HG02852 (cell line): ENCODE results near the gene FSCN2.
"Not testable (repeated sequence)": the region's sequence is repeated elsewhere in the genome, so short reads cannot be mapped to it uniquely, and the experiment has no call there.

Source experiments
- ATAC-seq: cut with Tn5 transposase; IDR thresholded peaks from one replicate; pipeline ENCODE4 v1.9.1; 2021; ENCODE audit warnings: mild to moderate bottlenecking, moderate library complexity; ENCODE audit not compliant: unreplicated experiment

FSCN2 gene

DNA sequence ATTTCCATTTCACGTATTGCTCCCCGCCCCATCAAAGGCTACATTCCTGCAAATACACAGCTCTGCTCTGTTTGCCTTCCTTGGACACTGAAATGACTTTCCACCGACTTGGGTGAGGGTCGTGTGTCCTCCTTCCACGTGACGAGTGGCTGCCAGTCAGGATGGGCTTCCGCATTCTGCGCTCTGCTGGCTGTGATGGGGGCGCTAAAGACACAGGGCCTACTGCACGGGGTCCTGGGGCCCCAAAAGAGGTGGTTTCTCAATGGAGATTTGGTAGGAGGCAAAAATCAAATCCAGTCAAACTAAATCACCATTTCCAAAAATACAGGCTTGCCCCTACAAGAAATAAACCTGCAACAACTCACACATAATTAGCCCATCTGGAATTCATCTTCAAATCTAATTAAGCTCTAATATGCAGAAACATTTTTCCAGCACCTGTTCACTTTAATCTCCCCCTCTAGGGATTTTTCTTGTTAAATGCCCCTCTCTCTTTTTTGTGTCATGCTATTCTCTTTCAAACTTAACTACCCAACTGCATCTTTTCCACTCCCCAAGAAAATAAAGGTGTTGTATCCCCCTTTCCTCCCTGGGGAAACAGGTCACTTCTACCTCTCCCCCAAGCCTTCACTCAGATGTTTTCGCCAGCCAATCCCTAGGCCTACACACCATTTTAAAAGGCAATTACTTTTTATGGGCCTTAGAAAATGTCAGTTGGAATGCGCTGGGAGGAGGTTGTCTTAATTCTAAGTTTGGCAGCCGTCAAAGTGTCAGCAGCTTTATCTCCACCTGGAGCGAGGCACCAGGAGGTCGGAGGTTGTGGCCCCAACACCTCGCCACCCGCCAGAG lies 45.8 kb downstream of the FSCN2 start:
- ATAC-seq, result no peak

DNA sequence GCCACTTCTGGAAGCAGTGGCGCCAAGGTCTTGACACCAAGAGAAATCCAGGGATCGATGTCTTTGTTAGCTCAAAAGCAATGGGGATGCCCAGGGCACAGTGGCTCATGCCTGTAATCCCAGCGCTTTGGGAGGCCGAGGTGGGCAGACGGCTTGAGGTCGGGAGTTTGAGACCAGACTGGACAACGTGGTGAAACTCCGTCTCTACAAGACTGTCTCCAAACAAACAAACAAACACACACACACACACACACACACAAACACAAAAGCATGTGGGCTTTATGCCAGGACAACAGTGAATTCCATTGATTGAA lies 46.4 kb downstream of the FSCN2 start:
- no peak for ATAC-seq

DNA sequence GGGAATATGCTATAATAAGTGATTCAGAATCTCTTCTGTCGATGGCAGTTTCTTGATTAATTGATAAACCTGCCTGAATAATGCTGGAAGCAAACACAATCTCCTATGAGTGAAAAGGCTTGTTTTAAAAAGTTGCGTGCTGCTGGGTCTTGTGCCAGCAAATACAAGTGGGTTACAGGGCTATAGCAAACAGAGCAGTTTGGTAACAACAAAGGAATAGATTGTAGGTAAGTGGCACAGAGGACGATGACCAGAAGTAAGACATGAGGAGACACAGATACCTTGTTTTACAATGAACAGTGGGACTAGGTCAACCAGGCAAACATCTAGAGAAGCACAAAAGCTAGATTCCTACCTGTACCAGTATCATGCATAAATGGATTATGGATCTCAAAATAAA lies 47.7 kb downstream of the FSCN2 start:
- no peak for ATAC-seq

DNA sequence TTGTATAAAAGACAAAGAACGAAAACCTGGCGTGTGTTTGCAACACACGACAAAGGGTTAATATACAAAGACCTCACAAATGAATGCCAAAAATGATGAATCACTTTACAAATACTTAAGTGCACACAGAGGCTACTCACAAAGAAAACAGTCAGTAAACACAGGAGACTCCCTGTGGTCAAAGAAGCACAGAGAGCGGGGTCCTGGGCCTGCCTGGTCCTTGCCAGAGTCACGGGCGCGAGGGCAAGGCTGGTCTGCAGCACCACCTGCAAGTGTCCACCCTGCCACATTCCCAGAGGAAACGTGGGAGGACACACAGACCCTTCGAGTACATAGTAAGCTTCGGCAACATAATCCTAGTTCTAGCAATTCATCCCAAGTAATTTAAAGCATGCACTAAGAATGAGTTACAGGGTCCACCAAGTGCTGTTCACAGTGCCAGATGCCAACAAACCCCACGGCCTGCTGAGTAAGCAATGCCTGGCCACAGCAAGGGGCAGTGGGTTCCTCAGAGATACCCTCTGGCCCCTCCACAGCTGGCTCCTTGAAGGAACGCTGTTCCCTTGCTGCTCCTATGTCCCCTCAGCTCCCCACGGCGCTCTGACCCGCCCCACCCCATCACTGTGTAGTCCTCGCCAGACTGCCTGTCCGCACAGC lies 48.6 kb downstream of the FSCN2 start:
- no peak for ATAC-seq

DNA sequence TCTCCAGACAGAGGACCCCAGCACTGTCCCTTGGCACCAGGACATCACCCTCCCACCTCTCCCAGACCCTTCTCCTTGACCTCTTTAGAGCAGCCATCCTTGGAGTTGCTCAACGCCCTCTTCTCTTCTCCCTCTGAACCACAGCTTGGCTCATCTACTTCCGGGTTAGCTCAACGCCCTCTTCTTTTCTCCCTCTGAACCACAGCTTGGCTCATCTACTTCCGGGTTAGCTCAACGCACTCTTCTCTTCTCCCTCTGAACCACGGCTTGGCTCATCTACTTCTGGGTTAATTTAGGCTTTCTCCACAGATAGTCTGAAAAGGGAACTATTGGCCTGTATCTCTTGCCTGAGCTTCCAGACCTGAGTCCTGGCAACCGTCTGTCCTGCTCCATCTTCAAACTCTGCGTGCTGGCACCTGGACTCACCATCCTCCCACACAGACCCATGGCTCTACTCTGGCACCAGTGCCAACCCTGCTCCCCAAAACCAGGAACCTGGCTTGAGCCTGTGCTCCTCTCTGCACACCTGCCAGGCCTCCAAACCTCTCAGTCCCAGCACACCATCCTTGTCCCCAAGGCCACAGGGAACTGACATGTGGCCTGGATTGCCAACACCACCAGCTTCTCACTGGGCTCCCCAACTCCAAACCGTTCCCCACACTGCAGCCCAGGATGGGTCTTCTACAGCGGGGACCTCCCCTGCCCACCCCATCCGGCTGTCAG lies 49.3 kb downstream of the FSCN2 start:
- no peak for ATAC-seq

DNA sequence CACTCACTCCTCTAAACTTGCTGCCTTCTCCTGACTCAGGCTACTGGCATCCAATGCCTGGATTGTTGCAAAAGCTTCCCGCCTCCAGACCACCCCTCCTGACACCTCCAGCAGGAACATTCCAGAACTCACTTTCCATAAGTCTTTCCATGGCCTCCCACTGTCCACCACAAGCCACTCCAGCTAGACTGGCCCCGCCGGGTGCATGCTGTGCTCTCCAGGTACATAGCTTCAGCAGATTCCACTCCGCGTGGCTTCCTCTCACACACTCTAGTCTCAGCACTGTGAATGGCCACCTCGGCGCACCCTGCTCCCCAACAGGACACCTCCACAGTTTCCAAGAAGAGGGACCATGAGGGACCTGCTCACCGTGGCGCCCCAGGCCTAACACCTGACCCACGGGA lies 49.9 kb downstream of the FSCN2 start:
- no peak for ATAC-seq

DNA sequence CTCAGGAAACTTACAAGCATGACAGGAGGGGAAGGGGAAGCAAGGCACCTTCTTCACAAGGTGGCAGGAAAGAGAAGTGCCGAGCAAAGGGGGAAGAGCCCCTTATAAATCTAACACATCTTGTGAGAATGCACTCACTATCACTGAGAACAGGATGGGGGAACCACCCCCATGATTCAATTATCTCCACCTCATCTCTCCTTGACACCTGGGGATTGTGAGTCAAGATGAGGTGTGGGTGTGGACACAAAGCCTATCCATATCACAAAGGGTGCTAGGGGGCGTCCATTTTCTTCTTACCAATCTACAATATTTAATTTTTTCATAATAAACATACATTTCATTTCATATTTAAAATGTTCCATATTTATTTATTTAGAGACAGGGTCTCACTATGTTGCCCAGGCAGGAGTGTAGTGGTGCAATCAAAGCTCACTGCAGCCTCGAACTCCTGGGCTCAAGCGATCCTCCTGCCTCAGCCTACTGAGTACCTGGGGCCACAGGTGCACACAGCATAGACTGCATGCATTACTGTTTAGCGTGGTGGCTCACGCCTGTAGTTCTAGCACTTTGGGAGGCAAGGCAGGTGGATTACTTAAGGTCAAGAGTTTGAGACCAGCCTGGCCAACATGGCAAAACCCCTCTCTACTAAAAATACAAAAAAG lies 50.5 kb downstream of the FSCN2 start:
- no peak for ATAC-seq

DNA sequence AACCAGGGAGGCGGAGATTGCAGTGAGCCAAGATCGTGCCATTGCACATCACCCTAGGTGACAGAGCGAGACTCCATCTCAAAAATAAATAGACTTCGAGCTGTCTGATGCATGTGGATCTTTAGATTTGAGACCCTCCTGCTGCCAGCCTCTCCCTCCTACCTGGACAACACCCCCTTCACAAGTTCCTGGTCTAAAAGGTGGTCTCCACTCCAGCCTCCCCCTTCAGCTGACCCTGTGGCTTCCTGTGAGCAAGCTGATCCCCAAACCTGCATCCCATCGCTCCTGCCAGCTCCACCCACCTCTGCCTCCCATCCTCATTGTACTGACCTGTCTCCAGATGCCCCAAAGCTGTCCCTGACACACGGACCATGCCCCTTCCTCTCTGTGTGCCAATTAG lies 51.1 kb downstream of the FSCN2 start:
- no peak for ATAC-seq

DNA sequence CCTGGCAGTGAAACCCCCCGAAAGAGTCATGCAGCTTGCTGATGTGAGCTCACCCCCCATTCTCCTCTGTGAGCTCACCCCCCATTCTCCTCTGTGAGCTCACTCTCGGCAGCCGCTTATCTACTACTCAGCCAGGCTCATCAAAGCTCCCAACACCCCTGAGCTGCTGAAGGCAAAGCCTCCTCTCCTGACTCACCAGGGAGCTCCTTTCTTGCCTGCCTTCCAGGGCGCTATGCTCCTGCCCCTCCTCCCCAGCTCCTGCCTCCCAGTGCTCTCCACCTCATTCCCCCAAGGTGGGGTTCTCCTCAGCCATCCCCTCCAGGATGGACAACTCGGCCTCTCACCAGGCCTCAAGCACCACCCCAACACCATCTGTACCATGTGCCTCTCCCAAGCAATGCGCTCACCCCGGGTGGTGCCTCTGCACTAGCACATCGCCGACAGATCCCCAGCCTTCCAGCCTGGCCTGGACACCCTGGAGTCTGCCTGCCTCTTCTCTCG lies 51.7 kb downstream of the FSCN2 start:
- no peak for ATAC-seq

DNA sequence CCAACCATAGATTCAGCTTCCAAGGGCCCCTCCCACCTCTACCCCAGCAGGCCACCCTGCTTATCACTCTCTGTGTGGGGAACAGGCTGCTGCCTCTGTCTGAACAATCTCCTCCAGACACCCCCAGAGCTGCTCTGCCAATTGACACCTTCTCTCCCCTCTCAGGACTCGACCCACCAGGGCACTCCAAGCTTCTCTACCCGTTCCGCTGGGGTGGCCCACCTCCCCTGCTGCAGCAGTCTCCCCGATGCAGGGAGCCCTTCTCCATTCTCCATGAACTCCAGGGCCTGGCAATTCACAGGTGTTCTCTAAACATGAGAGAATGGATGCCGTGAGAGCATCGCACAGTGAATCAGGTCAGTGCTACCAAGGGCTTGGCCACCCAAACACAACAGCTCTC lies 52.3 kb downstream of the FSCN2 start:
- ATAC-seq, result no peak

DNA sequence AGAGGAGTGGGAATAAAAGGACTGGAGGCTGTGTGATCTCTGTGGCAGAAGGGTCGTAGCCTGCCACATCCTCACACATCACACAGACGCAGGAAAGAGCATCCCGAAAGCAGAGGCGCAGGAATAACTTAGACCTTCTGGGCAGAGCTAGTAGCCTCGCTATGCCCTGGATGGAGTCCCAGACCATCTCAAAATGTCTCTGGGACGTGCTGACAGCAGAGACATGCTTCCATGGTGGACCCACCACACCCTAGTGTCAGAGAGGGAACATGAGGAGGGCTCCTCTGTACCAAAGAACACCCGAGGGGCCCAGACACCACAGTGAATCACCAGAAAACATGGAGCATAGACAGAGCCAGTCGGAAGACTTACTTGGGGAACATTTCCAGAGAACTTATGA lies 53.6 kb downstream of the FSCN2 start:
- ATAC-seq, result no peak

DNA sequence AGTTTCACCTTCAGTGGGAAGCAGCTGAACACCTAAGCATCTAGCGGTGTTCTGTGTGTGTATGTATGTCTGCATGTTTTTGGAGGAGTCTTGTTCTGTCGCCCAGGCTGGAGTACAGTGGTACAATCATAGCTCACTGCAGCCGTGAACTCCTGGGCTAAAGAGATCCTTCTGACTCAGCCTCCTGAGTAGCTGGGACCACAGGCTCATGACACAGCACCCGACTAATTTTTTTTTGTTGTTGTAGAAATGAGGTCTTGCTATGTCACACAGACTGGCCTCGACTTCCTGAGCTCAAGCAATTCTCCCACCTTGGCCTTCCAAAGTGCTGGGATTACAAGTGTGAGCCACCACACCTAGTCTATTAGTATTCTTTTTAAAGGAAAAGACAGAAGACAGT lies 54.2 kb downstream of the FSCN2 start:
- no peak for ATAC-seq

DNA sequence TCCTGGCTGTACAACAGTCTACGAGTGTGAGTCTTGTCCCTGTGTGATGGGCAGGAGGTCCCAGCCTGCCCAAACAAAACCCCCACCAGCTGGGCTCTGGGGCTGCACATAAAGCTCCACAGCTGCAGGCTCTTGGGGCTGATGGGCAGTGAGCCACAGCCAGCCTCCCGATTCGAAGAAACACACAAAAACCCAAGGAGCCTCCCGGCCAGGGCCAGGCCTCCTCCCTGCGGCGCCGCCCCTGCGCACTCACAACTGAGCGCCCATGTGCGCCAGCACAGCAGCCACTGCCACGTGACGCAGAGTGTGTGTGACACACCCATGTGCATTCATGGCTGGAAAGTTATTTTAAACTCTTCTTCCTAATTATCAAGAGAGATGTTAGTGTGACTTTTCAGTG lies 54.6 kb downstream of the FSCN2 start:
- ATAC-seq, result no peak

DNA sequence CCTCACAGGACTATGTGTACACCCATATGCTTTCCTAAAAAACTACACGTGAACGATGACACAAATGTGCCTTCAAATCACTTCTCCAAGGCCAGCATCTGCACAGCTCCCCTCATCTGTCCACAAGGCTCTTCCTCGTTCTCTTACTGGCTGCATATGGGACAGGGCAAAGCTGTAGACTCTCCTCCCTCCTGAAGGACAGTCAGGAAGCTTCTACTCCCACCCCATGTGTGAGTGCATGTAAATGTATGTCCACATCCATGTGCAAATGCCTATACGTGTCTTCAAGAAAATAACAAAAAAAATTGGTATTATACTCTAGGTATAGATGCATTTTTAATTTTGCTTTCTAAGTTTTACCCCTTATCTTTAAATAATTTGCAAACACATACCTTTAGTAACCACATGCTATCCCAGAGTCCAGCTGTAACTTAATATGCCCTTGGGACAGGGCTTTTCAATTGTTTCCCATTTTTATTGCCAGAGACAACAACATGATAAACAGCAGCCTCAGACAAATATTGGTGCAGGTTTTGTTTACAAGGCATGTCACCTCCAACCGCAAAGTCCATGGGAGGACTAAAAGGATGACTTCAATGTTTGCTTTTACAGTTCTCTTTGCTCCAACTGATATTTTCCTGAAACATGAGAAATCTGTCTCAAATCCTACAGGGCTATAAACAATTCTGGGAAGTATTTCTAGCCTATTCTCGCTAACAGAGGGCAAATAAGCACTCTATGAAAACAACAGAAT lies 55.6 kb downstream of the FSCN2 start:
- no peak for ATAC-seq

DNA sequence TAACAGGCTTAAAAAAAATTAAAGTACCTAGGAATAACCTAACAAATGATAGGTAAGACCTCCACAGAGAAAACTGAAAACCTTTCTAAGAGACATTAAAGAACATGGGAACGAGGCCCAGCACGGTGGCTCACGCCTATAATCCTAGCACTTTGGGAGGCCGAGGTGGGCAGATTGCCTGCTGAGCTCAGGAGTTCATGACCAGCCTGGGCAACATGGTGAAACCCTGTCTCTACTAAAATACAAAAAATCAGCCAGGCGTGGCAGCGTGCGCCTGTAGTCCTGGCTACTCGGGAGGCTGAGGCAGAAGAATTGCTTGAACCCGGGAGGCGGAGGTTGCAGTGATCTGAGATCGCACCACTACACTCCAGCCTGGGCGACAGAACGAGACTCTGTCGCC lies 56.6 kb downstream of the FSCN2 start:
- ATAC-seq, result not testable (repeated sequence)

DNA sequence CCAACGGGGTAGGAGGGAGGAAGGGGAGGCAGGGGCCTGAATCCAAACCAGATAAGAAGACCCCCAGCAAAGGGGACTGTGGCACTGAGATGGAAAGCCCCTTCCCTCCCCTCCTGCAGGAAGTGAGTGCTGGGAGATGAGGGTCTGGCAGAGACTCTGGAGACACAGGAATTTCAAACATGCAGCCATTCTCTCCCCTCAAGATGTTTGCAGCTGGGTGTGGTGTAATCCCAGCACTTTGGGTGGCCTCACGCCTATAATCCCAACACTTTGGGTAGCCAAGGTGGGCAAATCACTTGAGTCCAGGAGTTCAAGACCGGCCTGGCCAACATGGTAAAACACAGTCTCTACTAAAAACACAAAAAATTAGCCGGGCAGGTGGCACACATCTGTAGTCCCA lies 57.9 kb downstream of the FSCN2 start:
- ATAC-seq, result no peak
